Measurements from ENCODE around the gene RAP1B. TPM values are rescaled to one million over a fixed set of nuclear protein-coding genes. Genes with fewer than 3 reads are reported as not detected.

RAP1B gene
- total and polyA plus RNA-seq, 8 donors: 29.8 to 60.5 (median 37.1) TPM

- DNase-seq (no peak), ATAC-seq (peak; percentile 24 to 62 (median 44)), FAIRE-seq (no peak)
- H3K4me3 ChIP-seq: no peak overlapping the region
- H3K9me3 ChIP-seq: no peaks in the 10 kb centered on the region
- H3K27ac ChIP-seq: no peak overlapping the region
- H3K36me3 ChIP-seq: no peaks in the 10 kb centered on the region
- H3K27me3 ChIP-seq: no peaks in the 10 kb centered on the region
- H3K4me1 ChIP-seq: no peaks in the 10 kb centered on the region
- WGBS, 2 donors: 56 to 76% methylated on average over 3 of the region's 3 CpGs
- TF ChIP-seq, protein P1, sequence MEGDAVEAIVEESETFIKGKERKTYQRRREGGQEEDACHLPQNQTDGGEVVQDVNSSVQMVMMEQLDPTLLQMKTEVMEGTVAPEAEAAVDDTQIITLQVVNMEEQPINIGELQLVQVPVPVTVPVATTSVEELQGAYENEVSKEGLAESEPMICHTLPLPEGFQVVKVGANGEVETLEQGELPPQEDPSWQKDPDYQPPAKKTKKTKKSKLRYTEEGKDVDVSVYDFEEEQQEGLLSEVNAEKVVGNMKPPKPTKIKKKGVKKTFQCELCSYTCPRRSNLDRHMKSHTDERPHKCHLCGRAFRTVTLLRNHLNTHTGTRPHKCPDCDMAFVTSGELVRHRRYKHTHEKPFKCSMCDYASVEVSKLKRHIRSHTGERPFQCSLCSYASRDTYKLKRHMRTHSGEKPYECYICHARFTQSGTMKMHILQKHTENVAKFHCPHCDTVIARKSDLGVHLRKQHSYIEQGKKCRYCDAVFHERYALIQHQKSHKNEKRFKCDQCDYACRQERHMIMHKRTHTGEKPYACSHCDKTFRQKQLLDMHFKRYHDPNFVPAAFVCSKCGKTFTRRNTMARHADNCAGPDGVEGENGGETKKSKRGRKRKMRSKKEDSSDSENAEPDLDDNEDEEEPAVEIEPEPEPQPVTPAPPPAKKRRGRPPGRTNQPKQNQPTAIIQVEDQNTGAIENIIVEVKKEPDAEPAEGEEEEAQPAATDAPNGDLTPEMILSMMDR (IDR thresholded peaks at IDR 0.05): no peak
- intact Hi-C loops (cut with DNase I): no loop called here
These were observed 54.4 kb downstream of the RAP1B start for GRCh38 chr12:68665016-68665569.

DNA sequence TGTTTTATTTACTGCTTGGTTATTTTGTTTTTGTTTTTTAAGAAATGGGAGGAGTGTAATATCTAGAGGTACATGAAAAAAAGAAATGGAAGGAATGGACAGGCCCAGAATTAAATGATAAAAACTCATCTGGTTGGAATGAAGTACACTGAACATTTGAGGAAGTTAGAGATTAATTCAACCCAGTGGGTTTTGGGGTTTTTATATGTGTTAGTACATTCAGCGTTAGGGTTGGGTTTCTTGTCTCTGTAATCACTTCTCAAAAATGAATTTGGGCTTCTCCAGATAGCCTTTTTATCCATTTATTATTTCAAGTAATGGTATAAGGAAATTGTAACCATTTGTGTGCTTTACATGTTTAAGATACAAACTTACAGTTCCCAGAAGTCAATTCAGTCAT, 56.6 kb downstream of the RAP1B start:
- H3K27ac ChIP-seq: no peak overlapping the region
- ATAC-seq (no peak), FAIRE-seq (no peak), DNase-seq (no peak)
- H3K27me3 ChIP-seq: no peaks in the 10 kb centered on the region
- no peak overlapping the region for H3K4me3 ChIP-seq
- 91 to 94% methylated on average over 1 of the region's 1 CpG for WGBS, 2 donors
- TF ChIP-seq, protein P1 (IDR thresholded peaks at IDR 0.05): no peak
- intact Hi-C loops (cut with DNase I): no loop called here
- H3K36me3 ChIP-seq: no peaks in the 10 kb centered on the region
- H3K9me3 ChIP-seq: no peaks in the 10 kb centered on the region
- no peaks in the 10 kb centered on the region for H3K4me1 ChIP-seq

GRCh38 chr12:68667896-68668295, 57.2 kb downstream of the RAP1B start:
- H3K4me3 ChIP-seq: no peak overlapping the region
- no peaks in the 10 kb centered on the region for H3K9me3 ChIP-seq
- intact Hi-C loops (cut with DNase I): no loop called here
- no peaks in the 10 kb centered on the region for H3K4me1 ChIP-seq
- ATAC-seq (no peak), FAIRE-seq (no peak), DNase-seq (no peak)
- WGBS, 2 donors: 43 to 52% methylated on average over 1 of the region's 1 CpG
- H3K27me3 ChIP-seq: no peaks in the 10 kb centered on the region
- TF ChIP-seq, protein P1 (IDR thresholded peaks at IDR 0.05): no peak
- H3K27ac ChIP-seq: no peak overlapping the region
- no peaks in the 10 kb centered on the region for H3K36me3 ChIP-seq

DNA sequence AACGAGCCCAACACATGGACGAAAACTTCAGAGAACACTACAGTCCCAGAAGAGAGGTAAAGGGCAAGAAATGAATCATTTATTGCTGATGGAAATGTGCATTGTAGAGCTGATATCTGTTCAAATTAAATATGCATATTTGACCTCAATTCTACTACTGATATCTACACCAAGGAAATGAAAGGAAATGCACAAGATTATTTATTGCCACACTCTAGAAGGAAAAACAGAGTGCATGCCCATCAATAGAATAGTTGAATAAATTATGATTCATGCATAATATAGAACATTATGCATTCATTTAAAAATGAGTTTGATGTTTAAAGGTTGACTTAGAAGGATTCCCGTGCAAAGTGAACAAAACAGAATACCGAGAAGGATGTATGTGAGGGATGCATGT, 60.5 kb downstream of the RAP1B start:
- Histone ChIP-seq H3K9me3 (no peaks in the 10 kb centered on the region), H3K36me3 (no peaks in the 10 kb centered on the region), H3K4me3 (no peak overlapping the region), H3K4me1 (no peaks in the 10 kb centered on the region), H3K27me3 (no peaks in the 10 kb centered on the region), H3K27ac (no peak overlapping the region)
- no peak for ATAC-seq
- TF ChIP-seq, protein P1 (IDR thresholded peaks at IDR 0.05): no peak
- intact Hi-C loops (cut with DNase I): no loop called here
- no peak for DNase-seq
- FAIRE-seq: no peak
- WGBS, 2 donors: 72 to 77% methylated on average over 4 of the region's 4 CpGs

DNA sequence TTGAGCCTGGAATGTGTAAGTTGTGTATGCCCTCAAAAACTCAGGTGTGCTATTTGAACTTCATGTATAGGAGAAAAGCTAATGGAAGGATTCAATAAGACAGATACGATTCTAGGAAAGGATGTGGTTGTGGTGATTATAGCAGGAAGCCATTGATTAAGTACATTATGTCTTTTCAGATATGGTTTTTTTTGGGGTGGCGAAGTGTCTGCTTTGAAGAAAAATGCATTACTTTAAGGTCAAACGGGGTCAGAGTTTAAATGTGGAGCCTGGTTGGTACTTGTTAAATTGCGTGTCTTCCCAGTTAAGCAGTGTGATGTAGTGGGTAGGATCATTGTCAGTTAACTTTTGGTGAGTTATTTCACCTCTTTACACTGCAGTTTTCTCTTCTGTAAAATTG, 63.1 kb downstream of the RAP1B start:
- no peaks in the 10 kb centered on the region for H3K27me3 ChIP-seq
- TF ChIP-seq, protein P1 (IDR thresholded peaks at IDR 0.05): no peak
- H3K4me1 ChIP-seq: no peaks in the 10 kb centered on the region
- no peaks in the 10 kb centered on the region for H3K36me3 ChIP-seq
- H3K27ac ChIP-seq: no peak overlapping the region
- H3K4me3 ChIP-seq: no peak overlapping the region
- intact Hi-C loops (cut with DNase I): no loop called here
- DNase-seq: no peak
- FAIRE-seq: no peak
- WGBS, 2 donors: 74 to 88% methylated on average over 4 of the region's 4 CpGs
- no peak for ATAC-seq
- no peaks in the 10 kb centered on the region for H3K9me3 ChIP-seq

All from pancreas (tissue), 10 donors.